C4-2B (cell line): ENCODE data around the gene CSPG4.
"Not testable (repeated sequence)": the region's sequence is repeated elsewhere in the genome, so short reads cannot be mapped to it uniquely, and the experiment has no call there.

Source experiments
- H3K27ac ChIP-seq: fragments of 450-650 bp; 2 replicates; pipeline ENCODE4 v1.5.1; 2017
- CTCF ChIP-seq: fragments of 450-650 bp; conservative IDR thresholded peaks from 2 replicates; pipeline ENCODE4 v1.5.1; 2017; ENCODE audit warnings: mild to moderate bottlenecking
- ZFX ChIP-seq: fragments of 450-650 bp; IDR thresholded peaks from 2 replicates; pipeline ENCODE4 v1.6.1; 2017

Gene CSPG4

GRCh38 chr15:75684648-75685047 lies 28.0 kb downstream of the CSPG4 start:
- no peak overlapping the region for H3K27ac ChIP-seq
- no peak for TF ChIP-seq CTCF
- no peak for TF ChIP-seq ZFX

- peak; percentile 85 for TF ChIP-seq CTCF
- H3K27ac ChIP-seq = not testable (repeated sequence)
These were observed 28.9 kb downstream of the CSPG4 start for GRCh38 chr15:75683646-75684312.

GRCh38 chr15:75682181-75683135 lies 30.2 kb downstream of the CSPG4 start:
- no peak overlapping the region for H3K27ac ChIP-seq
- TF ChIP-seq CTCF (no peak), ZFX (no peak)

GRCh38 chr15:75680007-75680789 lies 32.5 kb downstream of the CSPG4 start:
- H3K27ac ChIP-seq = no peak overlapping the region
- no peak for TF ChIP-seq CTCF
- TF ChIP-seq ZFX = no peak

GRCh38 chr15:75678324-75678690 lies 34.3 kb downstream of the CSPG4 start:
- H3K27ac ChIP-seq = not testable (repeated sequence)

- TF ChIP-seq ZFX (no peak), CTCF (no peak)
- no peak overlapping the region for H3K27ac ChIP-seq
These were observed 35.0 kb downstream of the CSPG4 start for GRCh38 chr15:75677465-75678323.
